HG02678 (cell line): ENCODE data around the gene RNF25.

ENCODE experiments used
- ATAC-seq: cut with Tn5 transposase; IDR thresholded peaks from one replicate; pipeline ENCODE4 v1.9.1; 2021; ENCODE audit warnings: mild to moderate bottlenecking, moderate library complexity; ENCODE audit not compliant: unreplicated experiment

Gene RNF25, protein sequence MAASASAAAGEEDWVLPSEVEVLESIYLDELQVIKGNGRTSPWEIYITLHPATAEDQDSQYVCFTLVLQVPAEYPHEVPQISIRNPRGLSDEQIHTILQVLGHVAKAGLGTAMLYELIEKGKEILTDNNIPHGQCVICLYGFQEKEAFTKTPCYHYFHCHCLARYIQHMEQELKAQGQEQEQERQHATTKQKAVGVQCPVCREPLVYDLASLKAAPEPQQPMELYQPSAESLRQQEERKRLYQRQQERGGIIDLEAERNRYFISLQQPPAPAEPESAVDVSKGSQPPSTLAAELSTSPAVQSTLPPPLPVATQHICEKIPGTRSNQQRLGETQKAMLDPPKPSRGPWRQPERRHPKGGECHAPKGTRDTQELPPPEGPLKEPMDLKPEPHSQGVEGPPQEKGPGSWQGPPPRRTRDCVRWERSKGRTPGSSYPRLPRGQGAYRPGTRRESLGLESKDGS

DNA sequence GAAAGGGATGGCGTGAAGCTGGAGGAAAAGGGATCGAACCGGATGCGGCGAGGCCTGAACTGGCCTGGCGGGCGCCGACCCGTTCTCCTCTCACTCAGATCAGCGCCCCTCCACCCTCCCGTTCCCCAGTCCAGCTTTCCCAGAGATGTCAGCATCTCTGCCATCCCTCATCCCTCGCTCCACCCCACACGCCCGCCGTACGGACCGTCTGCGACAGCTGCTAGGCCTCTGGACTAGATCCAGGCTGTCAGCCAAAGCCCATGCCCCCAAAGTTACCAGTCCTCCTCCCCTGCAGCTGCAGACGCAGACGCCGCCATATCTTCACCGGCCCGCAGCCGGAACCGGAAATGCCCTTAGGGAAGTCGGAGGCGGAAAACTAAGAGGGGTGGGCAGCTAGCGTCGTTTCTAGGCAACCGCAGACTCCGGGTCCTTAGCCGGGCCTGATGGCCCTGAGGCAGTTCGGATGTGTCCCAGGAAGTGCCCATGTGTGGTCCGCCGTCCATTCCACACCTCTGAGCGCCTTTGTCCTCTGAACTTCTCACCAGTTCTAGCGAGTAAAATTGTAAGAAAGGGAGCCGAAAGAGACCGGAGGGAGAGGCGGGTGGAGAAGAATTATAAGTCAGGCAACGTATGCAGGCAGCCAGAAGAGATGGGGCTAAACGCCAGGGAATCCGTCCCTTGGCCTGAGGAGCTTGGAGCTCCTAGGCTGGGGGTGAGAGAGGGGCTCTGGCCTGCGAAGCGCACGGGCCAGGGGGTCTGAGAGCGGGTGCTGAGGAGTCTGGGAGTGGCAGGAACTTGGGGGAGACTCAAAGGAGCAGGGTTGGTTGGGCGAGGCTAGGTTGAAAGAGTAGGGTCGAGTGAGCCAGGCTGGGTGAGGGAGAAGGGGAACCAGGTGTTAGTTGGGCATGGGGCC is at the start of gene RNF25, which contains the start of gene STK36:
TSS of gene RNF25 (minus strand) at position 349 of the 913 bp plus-strand sequence. CDS start at position 317, 32 bp downstream.
TSS of gene STK36 (plus strand) at position 433 of the 913 bp plus-strand sequence. CDS start 744 bp downstream, outside the sequence.
- ATAC-seq = peak; percentile 99

DNA sequence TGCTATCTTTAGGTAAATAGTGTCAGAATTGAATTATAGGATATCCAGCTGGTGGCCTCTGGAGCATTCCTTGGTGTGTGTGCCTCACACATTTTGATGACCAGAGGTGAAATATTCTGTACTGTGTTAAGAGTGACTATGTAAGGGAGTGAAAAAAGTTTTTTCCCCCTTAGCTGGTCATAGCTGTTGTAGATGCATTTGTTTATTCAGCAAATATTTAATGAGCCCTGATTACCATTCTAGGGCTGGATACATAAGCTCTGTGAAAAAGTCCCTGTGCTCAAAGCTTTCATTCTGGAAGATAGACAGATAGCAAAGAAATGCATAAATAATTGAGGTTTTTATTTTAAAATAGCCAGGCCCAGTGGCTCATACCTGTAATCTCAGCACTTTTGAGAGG is 49.7 kb upstream of the RNF25 start:
- ATAC-seq = no peak

DNA sequence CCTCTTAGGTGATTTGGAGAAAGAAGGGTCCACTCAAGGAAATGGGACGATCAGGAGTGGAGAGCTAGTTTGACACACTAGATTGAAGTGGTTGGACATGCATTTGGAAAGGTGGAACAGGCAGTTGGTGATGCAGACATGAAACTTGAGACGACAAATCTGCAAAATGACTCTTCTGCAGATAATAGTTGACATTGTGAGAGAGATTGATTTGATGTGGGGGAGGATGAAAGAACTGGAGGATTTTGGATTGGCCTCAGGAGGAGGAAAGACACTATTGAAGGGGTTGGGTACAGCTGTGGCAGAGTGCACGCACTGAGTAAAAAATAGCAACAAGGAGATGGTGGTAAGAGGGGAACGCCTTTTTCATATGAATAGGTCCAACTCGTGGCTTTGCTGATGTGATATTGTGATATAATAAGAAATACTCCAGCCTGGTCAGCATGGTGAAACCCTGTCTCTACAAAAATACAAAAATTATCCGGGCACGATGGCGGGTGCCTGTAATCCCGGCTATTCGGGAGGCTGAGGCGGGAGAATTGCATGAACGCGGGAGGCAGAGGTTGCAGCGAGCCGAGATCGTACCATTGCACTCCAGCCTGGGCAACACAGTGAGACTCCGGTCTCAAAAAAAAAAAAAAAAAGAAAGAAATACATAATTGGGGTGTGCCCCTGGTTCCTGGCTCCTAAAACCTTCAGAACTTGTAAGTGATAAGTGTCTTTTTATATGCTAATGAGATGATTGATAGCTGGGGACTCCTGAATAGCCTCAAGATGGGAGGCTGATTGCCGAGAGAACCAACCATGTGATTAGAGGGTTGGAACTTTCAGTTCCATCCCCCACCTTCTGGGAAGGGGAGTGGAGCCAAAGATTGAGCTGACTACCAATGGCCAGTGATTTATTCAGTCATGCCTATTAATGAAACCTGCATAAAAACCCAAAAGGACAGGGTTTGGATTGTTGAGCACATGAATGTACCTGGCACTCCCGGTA is 48.5 kb upstream of the RNF25 start:
- ATAC-seq = no peak

DNA sequence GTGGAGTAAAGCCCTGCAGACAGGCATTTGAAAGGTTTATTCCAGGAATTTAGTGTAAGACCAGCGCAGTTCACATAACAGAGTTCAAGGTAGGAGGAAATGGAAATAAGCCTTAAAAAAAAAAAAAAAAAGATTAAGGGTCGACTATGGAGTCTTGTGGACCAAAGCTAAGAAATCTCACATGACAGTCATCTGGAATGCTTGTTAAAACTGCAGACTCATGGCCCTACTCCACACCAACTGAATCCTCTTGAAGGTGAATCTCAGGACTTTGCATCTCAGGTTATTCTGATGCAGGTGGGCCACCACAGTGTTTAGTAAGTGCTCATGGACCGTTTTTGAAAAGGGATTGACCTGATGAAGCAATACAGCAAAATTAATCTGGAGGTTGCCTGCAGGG is 47.7 kb upstream of the RNF25 start:
- ATAC-seq = no peak

DNA sequence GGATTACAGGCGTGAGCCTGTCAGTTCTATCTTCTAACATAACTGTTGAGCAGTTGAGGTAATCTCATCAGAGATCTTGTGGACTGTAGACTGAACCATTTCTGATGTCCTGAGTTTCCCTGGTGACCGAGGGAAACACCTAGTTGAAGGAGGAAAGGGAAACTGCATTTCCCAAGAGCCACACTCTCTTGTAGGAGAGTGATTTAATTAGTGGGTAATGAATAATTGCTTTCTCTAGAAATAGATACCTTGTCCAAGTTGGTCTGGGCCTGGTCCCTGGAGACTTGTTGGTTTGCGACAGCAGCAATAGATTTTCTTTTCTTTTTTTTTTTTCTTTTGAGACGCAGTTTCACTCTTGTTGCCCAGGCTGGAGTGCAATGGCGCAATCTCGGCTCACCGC is 46.3 kb upstream of the RNF25 start:
- ATAC-seq = no peak

DNA sequence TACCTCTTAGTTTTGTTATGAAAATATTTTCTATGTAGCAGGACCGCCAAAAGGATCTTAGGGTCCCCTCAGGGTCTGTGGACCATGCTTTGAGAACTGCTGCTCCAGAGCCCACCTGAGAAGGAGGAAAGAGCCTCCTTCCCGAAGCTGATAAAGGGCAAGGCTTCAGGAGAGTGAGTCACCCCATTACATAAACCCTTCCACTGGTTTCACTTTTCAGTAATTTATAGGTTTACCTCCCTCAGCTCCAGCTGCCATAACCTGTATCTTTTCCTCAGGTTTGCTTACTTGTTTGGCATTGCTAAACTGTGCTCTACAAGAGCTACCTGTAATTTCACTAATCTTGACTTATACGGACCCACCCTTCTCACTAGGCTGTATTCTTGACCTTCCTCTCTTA is 45.5 kb upstream of the RNF25 start:
- ATAC-seq = no peak

DNA sequence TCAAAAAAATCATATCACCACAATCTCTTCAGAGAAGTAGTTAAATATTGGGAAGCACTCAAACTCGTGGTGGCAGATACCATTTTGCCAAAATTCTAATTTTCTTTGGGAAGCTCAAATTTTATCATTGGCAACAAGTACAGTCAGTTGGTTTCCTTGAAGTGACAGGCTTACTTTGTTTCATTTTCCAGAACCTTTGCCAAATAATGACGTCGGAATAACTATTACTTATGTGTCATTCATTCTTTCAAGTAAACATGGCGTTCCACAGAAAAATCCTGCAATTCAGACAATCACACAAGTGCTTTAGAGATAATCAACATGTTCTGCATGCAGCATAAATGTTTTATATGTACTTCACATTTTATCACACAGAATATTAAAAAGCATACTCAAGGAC is 44.3 kb upstream of the RNF25 start:
- ATAC-seq = no peak

DNA sequence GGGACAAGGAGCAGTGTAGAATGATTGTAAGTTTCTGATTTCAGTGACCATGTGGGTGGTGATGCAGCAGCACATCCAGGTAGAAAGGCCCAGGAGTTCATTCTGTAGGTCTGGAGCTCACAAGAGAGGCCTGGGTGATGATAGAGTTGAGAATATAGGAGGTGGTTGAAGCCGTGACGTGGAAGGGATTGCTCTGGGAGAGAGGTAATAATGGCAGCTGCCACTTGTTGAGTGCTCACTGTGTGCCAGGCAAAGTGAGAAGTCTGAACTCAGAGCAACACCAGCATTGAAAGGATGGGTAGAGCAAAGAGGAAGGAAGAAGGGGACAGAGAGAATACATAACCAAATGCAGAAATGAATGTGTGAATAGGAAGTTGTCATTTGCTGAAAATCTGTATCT is 42.1 kb upstream of the RNF25 start:
- ATAC-seq = no peak

DNA sequence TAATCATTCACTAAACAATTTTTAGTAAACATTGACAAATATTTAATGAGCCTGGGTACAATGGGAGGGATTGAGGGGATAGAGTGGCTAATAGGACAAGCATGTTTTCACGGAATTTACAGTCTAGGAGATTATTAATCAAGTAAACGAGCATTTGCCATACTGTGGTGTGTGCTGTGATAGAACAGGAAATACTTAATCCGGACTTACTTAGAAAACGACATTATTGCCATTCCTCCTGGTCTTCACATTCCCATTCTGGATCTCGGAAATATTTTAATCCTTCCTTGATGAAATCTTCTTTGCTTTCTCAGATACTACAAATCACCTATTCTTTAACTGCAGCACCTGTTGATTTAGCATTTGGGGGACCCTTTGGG is 39.7 kb upstream of the RNF25 start:
- no peak for ATAC-seq

DNA sequence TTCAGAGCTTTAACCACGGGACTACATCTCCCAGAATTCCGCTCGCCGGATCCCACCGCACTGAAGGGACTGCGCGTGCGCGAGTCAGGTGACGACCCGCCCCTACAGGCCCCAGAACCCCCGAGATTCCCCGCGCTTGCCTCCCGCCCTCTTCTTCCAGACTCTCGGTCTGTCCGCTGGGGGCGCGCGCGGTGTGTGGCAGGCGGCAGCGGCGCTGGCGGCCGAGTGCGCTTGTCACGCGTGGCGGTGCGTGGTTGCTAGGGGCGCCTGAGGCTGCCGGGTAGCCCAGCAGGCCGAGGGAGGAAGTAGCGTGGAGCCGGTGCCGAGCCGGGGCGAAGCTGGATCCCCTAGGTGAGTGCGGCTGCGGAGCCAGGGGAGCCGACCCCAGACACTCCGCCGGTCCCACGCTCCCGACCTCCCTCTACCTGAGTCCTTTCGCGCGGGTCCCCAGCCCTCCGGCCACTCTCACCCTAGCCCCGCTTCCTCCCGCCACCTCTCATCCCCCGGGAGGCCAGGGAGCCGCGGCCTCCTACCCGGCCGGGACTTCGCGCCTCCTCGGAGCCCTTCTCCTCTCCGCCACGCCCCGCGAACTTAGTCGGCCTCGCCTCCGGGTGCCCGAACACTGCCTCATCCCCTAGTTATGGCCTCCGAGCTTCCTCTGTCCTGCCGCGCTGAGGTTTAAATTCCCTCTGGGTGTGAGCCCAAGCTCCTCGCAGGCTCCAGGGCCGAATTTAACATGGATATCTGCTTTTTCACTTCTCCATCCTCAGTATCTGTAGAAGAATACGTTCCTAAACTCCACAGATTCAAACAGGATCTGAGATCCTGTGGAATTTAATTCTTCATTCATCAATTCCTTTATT is 39.1 kb upstream of the RNF25 start, which contains the start of gene TTLL4:
TSS of gene TTLL4 (plus strand) at position 149 of the 863 bp plus-strand sequence. CDS start 26,842 bp downstream, outside the sequence.
- peak; percentile 93 for ATAC-seq

DNA sequence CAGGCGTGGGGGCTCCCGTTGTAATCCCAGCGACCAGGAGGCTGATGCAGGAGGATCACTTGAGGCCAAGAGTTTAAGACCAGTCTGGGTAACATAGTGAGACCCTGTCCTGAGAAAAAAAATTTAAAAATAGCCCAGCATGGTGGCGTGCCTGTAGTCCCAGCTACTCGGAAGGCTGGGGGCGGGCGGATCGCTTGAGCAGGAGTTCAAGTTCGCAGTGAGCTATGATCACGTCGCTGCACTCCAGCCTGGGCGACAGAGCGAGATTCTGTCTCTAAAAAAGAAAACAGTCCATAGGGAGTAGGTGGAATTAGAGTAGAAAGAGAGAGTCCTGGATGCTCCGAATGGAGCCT is 38.5 kb upstream of the RNF25 start:
- no peak for ATAC-seq

DNA sequence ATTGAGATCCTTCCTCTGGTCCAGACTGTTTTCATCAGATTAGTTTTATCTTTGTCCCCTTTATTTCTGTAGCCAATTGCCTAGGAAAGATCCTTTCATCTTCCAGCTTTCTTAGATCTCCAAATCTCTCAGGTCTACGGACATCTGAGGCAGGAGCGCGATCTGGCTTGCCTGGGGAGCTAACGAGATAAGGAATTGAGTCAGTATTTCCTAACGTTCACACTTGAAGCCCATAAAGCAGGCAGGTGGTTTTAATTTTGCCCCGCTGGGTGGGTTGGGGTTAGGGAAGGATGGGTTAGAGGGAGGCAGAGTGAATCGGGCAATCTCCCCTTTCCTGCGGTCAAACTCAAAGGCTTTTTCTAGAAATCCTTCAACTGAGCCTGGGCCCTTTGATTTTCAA is 38.1 kb upstream of the RNF25 start:
- no peak for ATAC-seq

DNA sequence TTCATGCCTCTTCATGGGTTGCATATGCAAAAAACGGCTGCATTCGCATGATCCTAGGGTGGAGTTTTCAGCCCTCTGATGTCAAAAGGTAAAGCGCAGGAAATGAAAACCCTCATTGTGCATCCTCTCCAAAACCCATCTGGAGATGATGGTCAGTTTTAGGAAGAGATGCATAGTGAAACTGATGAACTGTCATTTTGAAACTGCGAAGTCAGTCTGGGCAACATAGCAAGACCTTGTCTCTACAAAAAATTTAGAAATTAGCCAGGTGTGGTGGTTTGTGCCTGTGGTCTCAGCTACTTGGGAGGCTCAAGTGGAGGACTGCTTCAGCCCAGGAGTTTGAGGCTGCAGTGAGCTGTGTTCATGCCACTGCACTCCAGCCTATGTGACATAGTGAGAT is 36.3 kb upstream of the RNF25 start:
- peak; percentile 19 for ATAC-seq

DNA sequence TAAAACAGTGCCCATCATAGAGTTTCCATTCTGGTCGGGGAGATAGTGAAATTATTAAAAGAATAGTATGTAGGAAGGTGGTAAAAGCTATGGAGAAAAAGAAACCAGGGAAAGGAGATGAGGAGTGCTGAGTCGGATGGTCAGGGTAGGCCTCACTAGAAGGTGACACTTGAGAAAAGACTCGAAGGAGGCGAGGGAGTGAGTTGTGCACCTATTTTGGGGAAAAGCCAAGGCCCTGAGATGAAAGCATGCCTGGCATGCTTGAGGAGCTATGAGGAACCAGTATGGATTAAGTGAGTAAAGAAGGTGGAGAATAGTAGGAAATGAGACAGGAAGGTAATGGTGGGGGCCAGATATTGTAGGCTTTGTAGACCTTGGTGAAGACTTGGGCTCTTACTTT is 31.5 kb upstream of the RNF25 start:
- no peak for ATAC-seq

DNA sequence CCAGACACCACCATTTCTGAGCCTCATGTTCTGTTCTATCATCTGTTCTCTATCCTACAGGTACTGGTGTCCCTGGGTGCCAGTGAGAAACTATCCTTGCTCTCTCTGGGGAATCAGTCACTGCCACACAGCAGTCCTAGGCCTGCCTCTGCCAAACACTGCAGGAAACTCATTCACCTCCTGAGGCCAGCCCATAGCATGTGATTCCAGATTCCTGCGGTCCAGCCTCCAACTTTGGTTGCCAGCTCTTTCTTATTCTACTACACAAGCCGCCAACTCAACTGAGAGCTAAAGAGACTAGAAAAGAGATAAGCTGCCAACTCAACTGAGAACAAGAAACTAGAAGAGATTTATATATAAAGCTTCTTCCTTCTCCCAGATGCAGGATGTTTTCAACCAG is 30.0 kb upstream of the RNF25 start:
- ATAC-seq = no peak

DNA sequence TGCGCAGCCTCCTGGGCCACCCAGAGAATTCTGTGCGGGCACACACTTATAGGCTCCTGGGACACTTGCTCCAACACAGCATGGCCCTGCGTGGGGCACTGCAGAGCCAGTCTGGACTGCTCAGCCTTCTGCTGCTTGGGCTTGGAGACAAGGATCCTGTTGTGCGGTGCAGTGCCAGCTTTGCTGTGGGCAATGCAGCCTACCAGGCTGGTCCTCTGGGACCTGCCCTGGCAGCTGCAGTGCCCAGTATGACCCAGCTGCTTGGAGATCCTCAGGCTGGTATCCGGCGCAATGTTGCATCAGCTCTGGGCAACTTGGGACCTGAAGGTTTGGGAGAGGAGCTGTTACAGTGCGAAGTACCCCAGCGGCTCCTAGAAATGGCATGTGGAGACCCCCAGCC is 27.1 kb upstream of the RNF25 start:
- no peak for ATAC-seq

DNA sequence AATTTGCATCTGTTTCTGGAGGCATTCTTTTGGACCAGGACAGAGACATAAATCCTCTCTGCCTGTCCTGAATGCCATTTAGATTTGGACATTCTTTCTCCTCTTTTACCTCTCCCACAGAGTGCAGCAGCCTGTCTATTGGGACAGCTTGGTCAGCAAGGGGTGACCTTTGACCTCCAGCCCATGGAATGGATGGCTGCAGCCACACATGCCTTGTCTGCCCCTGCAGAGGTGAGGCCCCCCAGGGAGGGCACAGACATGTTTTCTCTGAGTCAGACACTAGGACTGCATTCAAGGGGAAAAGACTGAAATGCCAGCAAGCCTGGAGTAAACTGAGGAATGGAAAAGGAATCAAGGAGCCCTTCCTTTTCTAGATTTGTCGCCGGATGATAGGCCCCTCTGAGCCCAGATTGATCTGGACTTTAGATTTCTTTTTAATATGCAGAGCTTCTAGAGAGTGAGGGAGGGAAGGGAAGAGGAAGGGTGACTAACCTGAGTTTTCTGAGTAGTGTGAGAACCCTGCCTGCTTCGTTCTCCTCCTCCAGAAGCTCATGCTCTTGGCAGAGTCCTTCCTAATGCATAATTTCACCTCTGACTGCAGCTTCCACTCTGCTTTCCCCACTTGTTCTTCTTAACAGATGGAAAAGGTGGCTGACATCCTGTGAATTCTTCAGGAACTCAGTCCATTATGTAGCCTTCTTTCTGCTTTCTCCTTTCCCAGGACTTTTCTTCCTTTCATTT is 22.8 kb upstream of the RNF25 start:
- ATAC-seq = no peak

DNA sequence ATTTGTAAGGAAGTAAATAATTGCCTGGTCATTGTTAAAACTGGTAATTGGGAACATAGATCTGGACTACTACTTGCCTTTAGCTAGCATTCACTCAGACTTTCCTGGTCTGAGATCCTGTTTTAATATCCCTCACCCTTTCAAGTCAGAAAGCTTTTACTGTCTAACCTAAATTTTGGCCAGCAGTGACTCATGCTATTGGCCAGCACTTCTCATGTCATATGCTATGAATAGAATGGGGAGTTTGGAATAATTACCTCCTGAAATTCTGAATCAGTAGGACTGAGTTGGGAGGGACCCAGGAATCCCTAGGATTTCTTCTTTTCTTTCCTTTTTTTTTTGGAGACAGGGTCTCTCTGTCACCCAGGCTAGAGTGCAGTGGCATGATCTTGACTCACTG is 19.4 kb upstream of the RNF25 start:
- no peak for ATAC-seq
